ENCODE results near the gene STKLD1. TPM values are rescaled to one million over a fixed set of nuclear protein-coding genes. Genes with fewer than 3 reads are reported as not detected.

Gene STKLD1
- total and polyA plus RNA-seq, 4 donors: 0.40 to 3.1 (median 1.1) TPM

DNA sequence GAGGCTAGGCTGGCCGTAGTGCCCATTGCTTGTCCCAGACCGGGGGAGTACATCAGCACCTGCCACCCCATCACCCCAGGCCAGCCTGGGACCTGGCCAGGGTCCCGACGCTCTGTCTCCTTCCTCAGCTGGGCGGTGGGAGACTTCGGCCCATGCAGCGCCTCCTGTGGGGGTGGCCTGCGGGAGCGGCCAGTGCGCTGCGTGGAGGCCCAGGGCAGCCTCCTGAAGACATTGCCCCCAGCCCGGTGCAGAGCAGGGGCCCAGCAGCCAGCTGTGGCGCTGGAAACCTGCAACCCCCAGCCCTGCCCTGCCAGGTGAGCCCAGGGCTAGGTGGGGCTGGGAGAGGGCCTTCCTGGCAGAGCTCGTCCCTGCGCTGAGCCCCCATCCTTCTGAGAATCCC, 67.1 kb downstream of the STKLD1 start:
- 94 to 96% methylated on average over 15 of the region's 15 CpGs for WGBS, 2 donors
- Histone ChIP-seq H3K27me3 (ENCODE audit: control insufficient read depth in 3 of 3, insufficient read depth in 3 of 3, low read length in 2 of 3) (no peaks in the 10 kb centered on the region), H3K4me1 (ENCODE audit: control insufficient read depth in 5 of 5, insufficient read depth in 5 of 5, low read length in 5 of 5) (no peaks in the 10 kb centered on the region), H3K9ac (ENCODE audit: insufficient read depth in 1 of 2, low read length in 2 of 2) (no peak overlapping the region), H3K36me3 (ENCODE audit: control insufficient read depth in 4 of 4, insufficient read depth in 4 of 4, low read length in 4 of 4) (no peaks in the 10 kb centered on the region), H3K27ac (ENCODE audit: low read depth in 1 of 2, low read length in 1 of 2) (no peak overlapping the region), H3K9me3 (ENCODE audit: control insufficient read depth in 4 of 4, insufficient read depth in 3 of 4, low read length in 3 of 4) (no peaks in the 10 kb centered on the region), H3K4me3 (no peak overlapping the region)
- TF ChIP-seq, protein P1, sequence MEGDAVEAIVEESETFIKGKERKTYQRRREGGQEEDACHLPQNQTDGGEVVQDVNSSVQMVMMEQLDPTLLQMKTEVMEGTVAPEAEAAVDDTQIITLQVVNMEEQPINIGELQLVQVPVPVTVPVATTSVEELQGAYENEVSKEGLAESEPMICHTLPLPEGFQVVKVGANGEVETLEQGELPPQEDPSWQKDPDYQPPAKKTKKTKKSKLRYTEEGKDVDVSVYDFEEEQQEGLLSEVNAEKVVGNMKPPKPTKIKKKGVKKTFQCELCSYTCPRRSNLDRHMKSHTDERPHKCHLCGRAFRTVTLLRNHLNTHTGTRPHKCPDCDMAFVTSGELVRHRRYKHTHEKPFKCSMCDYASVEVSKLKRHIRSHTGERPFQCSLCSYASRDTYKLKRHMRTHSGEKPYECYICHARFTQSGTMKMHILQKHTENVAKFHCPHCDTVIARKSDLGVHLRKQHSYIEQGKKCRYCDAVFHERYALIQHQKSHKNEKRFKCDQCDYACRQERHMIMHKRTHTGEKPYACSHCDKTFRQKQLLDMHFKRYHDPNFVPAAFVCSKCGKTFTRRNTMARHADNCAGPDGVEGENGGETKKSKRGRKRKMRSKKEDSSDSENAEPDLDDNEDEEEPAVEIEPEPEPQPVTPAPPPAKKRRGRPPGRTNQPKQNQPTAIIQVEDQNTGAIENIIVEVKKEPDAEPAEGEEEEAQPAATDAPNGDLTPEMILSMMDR (IDR thresholded peaks at IDR 0.05; ENCODE audit: control extremely low read depth, extremely low read depth): no peak
- DNase-seq (no peak), ATAC-seq (ENCODE audit: insufficient read depth, low FRiP score) (no peak)

DNA sequence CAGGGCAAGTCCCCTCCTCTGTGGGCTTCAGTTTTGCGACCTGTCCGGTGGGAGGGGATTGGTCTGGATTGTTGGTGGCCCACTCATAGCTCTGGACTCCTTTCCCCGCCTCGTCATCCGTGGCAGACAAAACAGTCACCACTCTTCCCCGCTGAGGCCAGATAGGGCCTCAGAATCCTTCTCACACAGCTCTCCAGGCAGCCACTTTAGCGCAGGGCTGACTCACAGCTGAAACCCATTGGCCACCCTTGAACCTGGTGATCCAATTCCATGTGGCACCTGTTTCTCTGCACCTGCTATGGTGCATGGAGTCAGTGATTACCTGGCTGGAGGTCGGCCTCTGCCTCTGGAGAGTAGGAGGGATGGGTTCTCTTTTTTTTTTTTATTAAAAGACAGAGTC, 67.8 kb downstream of the STKLD1 start:
- 78 to 88% methylated on average over 8 of the region's 8 CpGs for WGBS, 2 donors
- TF ChIP-seq, protein P1 (IDR thresholded peaks at IDR 0.05; ENCODE audit: control extremely low read depth, extremely low read depth): no peak
- no peaks in the 10 kb centered on the region for H3K9me3 ChIP-seq (ENCODE audit: control insufficient read depth in 4 of 4, insufficient read depth in 3 of 4, low read length in 3 of 4)
- H3K4me1 ChIP-seq (ENCODE audit: control insufficient read depth in 5 of 5, insufficient read depth in 5 of 5, low read length in 5 of 5): no peaks in the 10 kb centered on the region
- ATAC-seq (ENCODE audit: insufficient read depth, low FRiP score) (no peak), DNase-seq (no peak)
- no peaks in the 10 kb centered on the region for H3K27me3 ChIP-seq (ENCODE audit: control insufficient read depth in 3 of 3, insufficient read depth in 3 of 3, low read length in 2 of 3)
- H3K4me3 ChIP-seq: no peak overlapping the region
- H3K9ac ChIP-seq (ENCODE audit: insufficient read depth in 1 of 2, low read length in 2 of 2): no peak overlapping the region
- H3K36me3 ChIP-seq (ENCODE audit: control insufficient read depth in 4 of 4, insufficient read depth in 4 of 4, low read length in 4 of 4): no peaks in the 10 kb centered on the region
- H3K27ac ChIP-seq (ENCODE audit: low read depth in 1 of 2, low read length in 1 of 2): no peak overlapping the region

DNA sequence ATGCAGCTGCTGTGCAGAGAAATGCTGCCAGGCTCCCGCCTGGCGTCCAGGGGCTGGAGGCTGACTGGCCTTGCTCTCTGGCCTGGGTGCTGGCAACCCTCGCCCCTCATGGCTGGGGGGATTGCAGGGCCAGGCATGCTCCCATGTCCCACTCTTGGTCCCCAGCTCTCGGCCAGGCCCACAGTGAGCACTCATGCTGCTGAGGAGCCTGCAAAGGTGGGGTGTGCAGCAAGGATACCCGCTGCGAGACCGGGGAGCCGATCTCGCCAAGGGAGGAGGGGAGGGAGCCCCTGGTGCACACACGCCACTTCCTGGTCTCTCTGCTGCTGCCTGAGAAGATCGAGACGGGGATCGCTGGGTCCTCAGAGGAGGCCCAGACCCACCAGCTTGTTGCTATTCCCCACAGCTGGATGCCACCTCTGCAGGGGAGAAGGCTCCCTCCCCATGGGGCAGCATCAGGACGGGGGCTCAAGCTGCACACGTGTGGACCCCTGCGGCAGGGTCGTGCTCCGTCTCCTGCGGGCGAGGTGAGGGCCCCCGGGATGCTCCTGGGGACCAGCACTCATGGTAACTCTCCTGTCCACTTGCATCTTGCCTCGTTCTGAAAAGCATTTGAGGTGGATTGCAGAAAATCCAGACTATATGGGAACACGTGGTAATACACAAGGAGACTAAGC, 69.3 kb downstream of the STKLD1 start:
- ATAC-seq (ENCODE audit: insufficient read depth, low FRiP score) (no peak), DNase-seq (no peak)
- H3K27ac ChIP-seq (ENCODE audit: low read depth in 1 of 2, low read length in 1 of 2): no peak overlapping the region
- TF ChIP-seq, protein P1 (IDR thresholded peaks at IDR 0.05; ENCODE audit: control extremely low read depth, extremely low read depth): no peak
- H3K36me3 ChIP-seq (ENCODE audit: control insufficient read depth in 4 of 4, insufficient read depth in 4 of 4, low read length in 4 of 4): no peaks in the 10 kb centered on the region
- no peaks in the 10 kb centered on the region for H3K27me3 ChIP-seq (ENCODE audit: control insufficient read depth in 3 of 3, insufficient read depth in 3 of 3, low read length in 2 of 3)
- WGBS, 2 donors: 85 to 88% methylated on average over 23 of the region's 23 CpGs
- no peaks in the 10 kb centered on the region for H3K4me1 ChIP-seq (ENCODE audit: control insufficient read depth in 5 of 5, insufficient read depth in 5 of 5, low read length in 5 of 5)
- no peak overlapping the region for H3K4me3 ChIP-seq
- H3K9me3 ChIP-seq (ENCODE audit: control insufficient read depth in 4 of 4, insufficient read depth in 3 of 4, low read length in 3 of 4): no peaks in the 10 kb centered on the region
- H3K9ac ChIP-seq (ENCODE audit: insufficient read depth in 1 of 2, low read length in 2 of 2): no peak overlapping the region

Measured in lung (tissue), 12 donors.